ENCODE results near the gene ODR4.
"Not testable (repeated sequence)": the region's sequence is repeated elsewhere in the genome, so short reads cannot be mapped to it uniquely, and the experiment has no call there.

Gene ODR4

GRCh38 chr1:186390925-186391324 is 15.3 kb downstream of the ODR4 start:
- H3K27me3 ChIP-seq (ENCODE audit: insufficient read depth, low read length, poor library complexity, severe bottlenecking) = no peaks in the 10 kb centered on the region
- peaks cover 71% of the 10 kb centered on the region for H3K36me3 ChIP-seq (ENCODE audit: insufficient read depth, low read length)

GRCh38 chr1:186391841-186392240 is 16.2 kb downstream of the ODR4 start:
- peaks cover 78% of the 10 kb centered on the region for H3K36me3 ChIP-seq (ENCODE audit: insufficient read depth, low read length)
- H3K79me2 ChIP-seq (ENCODE audit: insufficient read depth, low read length) = no peaks in the 10 kb centered on the region
- no peaks in the 10 kb centered on the region for H3K9me3 ChIP-seq (ENCODE audit: insufficient read depth, low read depth, low read length)
- H3F3A ChIP-seq (ENCODE audit: low read depth) = no peaks in the 10 kb centered on the region
- H4K20me1 ChIP-seq (ENCODE audit: insufficient read depth, low read length, poor library complexity, severe bottlenecking) = no peaks in the 10 kb centered on the region
- no peaks in the 10 kb centered on the region for H3K9me2 ChIP-seq (replicated peaks; ENCODE audit: low read depth, low read length)
- no peak overlapping the region for H3K9ac ChIP-seq (ENCODE audit: low read depth, low read length, poor library complexity, severe bottlenecking)
- no peak overlapping the region for H3K4me2 ChIP-seq (ENCODE audit: low read depth, low read length, poor library complexity, severe bottlenecking)
- peaks cover 4% of the 10 kb centered on the region for H3K4me1 ChIP-seq (ENCODE audit: insufficient read depth, low read length, poor library complexity, severe bottlenecking)
- H3K27me3 ChIP-seq (ENCODE audit: insufficient read depth, low read length, poor library complexity, severe bottlenecking) = no peaks in the 10 kb centered on the region
- H3K4me3 ChIP-seq (ENCODE audit: low read length, poor library complexity, severe bottlenecking) = no peak overlapping the region
- H2AFZ ChIP-seq (ENCODE audit: low read length) = no peak overlapping the region
- TF ChIP-seq EZH2phosphoT487 (IDR thresholded peaks at IDR 0.05; ENCODE audit: borderline replicate concordance) = no peak
- TF ChIP-seq, protein P1, sequence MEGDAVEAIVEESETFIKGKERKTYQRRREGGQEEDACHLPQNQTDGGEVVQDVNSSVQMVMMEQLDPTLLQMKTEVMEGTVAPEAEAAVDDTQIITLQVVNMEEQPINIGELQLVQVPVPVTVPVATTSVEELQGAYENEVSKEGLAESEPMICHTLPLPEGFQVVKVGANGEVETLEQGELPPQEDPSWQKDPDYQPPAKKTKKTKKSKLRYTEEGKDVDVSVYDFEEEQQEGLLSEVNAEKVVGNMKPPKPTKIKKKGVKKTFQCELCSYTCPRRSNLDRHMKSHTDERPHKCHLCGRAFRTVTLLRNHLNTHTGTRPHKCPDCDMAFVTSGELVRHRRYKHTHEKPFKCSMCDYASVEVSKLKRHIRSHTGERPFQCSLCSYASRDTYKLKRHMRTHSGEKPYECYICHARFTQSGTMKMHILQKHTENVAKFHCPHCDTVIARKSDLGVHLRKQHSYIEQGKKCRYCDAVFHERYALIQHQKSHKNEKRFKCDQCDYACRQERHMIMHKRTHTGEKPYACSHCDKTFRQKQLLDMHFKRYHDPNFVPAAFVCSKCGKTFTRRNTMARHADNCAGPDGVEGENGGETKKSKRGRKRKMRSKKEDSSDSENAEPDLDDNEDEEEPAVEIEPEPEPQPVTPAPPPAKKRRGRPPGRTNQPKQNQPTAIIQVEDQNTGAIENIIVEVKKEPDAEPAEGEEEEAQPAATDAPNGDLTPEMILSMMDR (conservative IDR thresholded peaks at IDR 0.05; ENCODE audit: low read length) = no peak

More at GRCh38 chr1:186390925-186391324, 15.3 kb downstream of the ODR4 start:
- Histone ChIP-seq H3K4me2 (ENCODE audit: low read depth, low read length, poor library complexity, severe bottlenecking) (no peak overlapping the region), H3K79me2 (ENCODE audit: insufficient read depth, low read length) (no peaks in the 10 kb centered on the region), H3K4me1 (ENCODE audit: insufficient read depth, low read length, poor library complexity, severe bottlenecking) (peaks cover 4% of the 10 kb centered on the region), H3K9me2 (replicated peaks; ENCODE audit: low read depth, low read length) (no peaks in the 10 kb centered on the region), H3K9me3 (ENCODE audit: insufficient read depth, low read depth, low read length) (no peaks in the 10 kb centered on the region), H3K4me3 (ENCODE audit: low read length, poor library complexity, severe bottlenecking) (no peak overlapping the region), H4K20me1 (ENCODE audit: insufficient read depth, low read length, poor library complexity, severe bottlenecking) (no peaks in the 10 kb centered on the region), H3K9ac (ENCODE audit: low read depth, low read length, poor library complexity, severe bottlenecking) (no peak overlapping the region), H3F3A (ENCODE audit: low read depth) (no peaks in the 10 kb centered on the region), H2AFZ (ENCODE audit: low read length) (no peak overlapping the region)
- no peak for TF ChIP-seq EZH2phosphoT487 (IDR thresholded peaks at IDR 0.05; ENCODE audit: borderline replicate concordance)
- TF ChIP-seq, protein P1 (conservative IDR thresholded peaks at IDR 0.05; ENCODE audit: low read length) = no peak

DNA sequence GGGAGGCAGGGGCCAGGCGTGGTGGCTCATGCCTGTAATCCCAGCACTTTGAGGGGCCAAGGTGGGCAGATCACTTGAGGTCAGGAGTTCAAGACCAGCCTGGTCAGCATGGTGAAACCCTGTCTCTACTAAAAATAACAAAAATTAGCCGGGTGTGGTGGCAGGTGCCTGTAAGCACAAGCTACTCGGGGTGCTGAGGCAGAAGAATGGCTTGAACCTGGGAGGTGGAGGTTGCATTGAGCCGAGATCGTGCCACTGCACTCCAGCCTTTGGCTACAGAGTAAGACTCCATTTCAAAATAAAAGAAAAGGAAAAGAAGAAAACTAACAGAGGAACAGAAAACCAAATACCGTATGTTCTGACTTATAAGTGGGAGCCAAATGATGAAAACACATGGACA is 17.1 kb downstream of the ODR4 start:
- not testable (repeated sequence) for H3K9me2 ChIP-seq (replicated peaks; ENCODE audit: low read depth, low read length); H3K9me3 ChIP-seq (ENCODE audit: insufficient read depth, low read depth, low read length); H3K4me3 ChIP-seq (ENCODE audit: low read length, poor library complexity, severe bottlenecking); H2AFZ ChIP-seq (ENCODE audit: low read length); H3F3A ChIP-seq (ENCODE audit: low read depth); H3K27me3 ChIP-seq (ENCODE audit: insufficient read depth, low read length, poor library complexity, severe bottlenecking); H3K9ac ChIP-seq (ENCODE audit: low read depth, low read length, poor library complexity, severe bottlenecking); H4K20me1 ChIP-seq (ENCODE audit: insufficient read depth, low read length, poor library complexity, severe bottlenecking); H3K4me2 ChIP-seq (ENCODE audit: low read depth, low read length, poor library complexity, severe bottlenecking); H3K79me2 ChIP-seq (ENCODE audit: insufficient read depth, low read length); H3K4me1 ChIP-seq (ENCODE audit: insufficient read depth, low read length, poor library complexity, severe bottlenecking)
- H3K36me3 ChIP-seq (ENCODE audit: insufficient read depth, low read length) = peaks cover 79% of the 10 kb centered on the region

DNA sequence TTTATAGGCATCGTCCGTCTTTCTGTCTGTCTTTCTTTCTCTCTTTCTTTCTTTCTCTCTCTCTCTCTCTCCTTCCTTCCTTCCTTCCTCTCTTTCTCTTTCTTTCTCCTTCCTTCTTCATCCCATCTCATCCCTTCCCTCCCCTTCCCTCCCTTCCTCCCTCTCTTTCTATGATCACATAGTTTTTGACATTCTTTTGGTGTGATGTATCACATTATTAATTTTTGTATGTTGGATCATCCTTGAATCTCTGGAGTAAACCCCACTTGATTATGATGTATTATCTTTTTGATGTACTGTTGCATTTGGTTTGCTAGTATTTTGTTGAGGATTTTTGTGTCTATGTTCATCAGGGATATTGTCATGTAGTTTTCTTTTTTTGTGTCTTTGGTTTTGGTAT is 25.8 kb downstream of the ODR4 start:
- not testable (repeated sequence) for H3K4me2 ChIP-seq (ENCODE audit: low read depth, low read length, poor library complexity, severe bottlenecking); H3K4me3 ChIP-seq (ENCODE audit: low read length, poor library complexity, severe bottlenecking); H3K9ac ChIP-seq (ENCODE audit: low read depth, low read length, poor library complexity, severe bottlenecking); H3K4me1 ChIP-seq (ENCODE audit: insufficient read depth, low read length, poor library complexity, severe bottlenecking); H3F3A ChIP-seq (ENCODE audit: low read depth); H3K79me2 ChIP-seq (ENCODE audit: insufficient read depth, low read length); H3K27me3 ChIP-seq (ENCODE audit: insufficient read depth, low read length, poor library complexity, severe bottlenecking); H2AFZ ChIP-seq (ENCODE audit: low read length); H3K9me3 ChIP-seq (ENCODE audit: insufficient read depth, low read depth, low read length); H4K20me1 ChIP-seq (ENCODE audit: insufficient read depth, low read length, poor library complexity, severe bottlenecking); H3K9me2 ChIP-seq (replicated peaks; ENCODE audit: low read depth, low read length)
- peaks cover 35% of the 10 kb centered on the region; the same call in 1 of the 2 replicates for H3K36me3 ChIP-seq (ENCODE audit: insufficient read depth, low read length)

Data from Loucy (cell line).